Osteoblast (primary cell): ENCODE data around the gene SNX6. TPM values are rescaled to one million over a fixed set of nuclear protein-coding genes. Genes with fewer than 3 reads are reported as not detected.
"Not testable (repeated sequence)": the region's sequence is repeated elsewhere in the genome, so short reads cannot be mapped to it uniquely, and the experiment has no call there.

Experiments used
- DNase-seq: peaks from one replicate; pipeline ENCODE4 v3.0.0; 2011; ENCODE audit warnings: low spot score, mixed read lengths; ENCODE audit not compliant: insufficient read length; ENCODE audit errors: missing footprints
- H2AFZ ChIP-seq: 2 replicates; pipeline ENCODE4 v1.6.0; 2011; ENCODE audit warnings: mild to moderate bottlenecking, low read length
- H3K27ac ChIP-seq: 2 replicates; pipeline ENCODE4 v1.5.1; 2011; ENCODE audit warnings: mild to moderate bottlenecking, low read depth, low read length, moderate library complexity
- H3K27me3 ChIP-seq: 2 replicates; pipeline ENCODE4 v1.6.0; 2012; ENCODE audit warnings: mild to moderate bottlenecking, control low read depth, inconsistent platforms, low read length, moderate library complexity; ENCODE audit not compliant: insufficient read depth
- H3K36me3 ChIP-seq: 2 replicates; pipeline ENCODE4 v1.5.1; 2011; ENCODE audit warnings: mild to moderate bottlenecking, low read length, control low read depth, moderate library complexity; ENCODE audit not compliant: insufficient read depth
- H3K4me1 ChIP-seq: 2 replicates; pipeline ENCODE4 v1.5.1; 2011; ENCODE audit warnings: mild to moderate bottlenecking, low read length, control low read depth, moderate library complexity; ENCODE audit not compliant: insufficient read depth
- H3K4me2 ChIP-seq: 2 replicates; pipeline ENCODE4 v1.6.0; 2011; ENCODE audit warnings: mild to moderate bottlenecking, low read length; ENCODE audit not compliant: insufficient read depth
- H3K4me3 ChIP-seq: fragments of 200-600 bp; sonication (generic); 3 replicates; pipeline ENCODE4 v1.5.1; 2012; ENCODE audit warnings: mild to moderate bottlenecking, low read length, inconsistent platforms; ENCODE audit not compliant: insufficient read depth
- H3K79me2 ChIP-seq: 2 replicates; pipeline ENCODE4 v1.6.0; 2012; ENCODE audit warnings: mild to moderate bottlenecking, low read length, control low read depth, inconsistent platforms; ENCODE audit not compliant: insufficient read depth
- H3K9me3 ChIP-seq: 2 replicates; pipeline ENCODE4 v1.5.1; 2011; ENCODE audit warnings: low read depth, low read length, control low read depth
- H4K20me1 ChIP-seq: 2 replicates; pipeline ENCODE4 v1.6.0; 2012; ENCODE audit warnings: mild to moderate bottlenecking, low read length, control low read depth; ENCODE audit not compliant: insufficient read depth
- CTCF ChIP-seq: IDR thresholded peaks from 2 replicates; pipeline ENCODE4 v1.5.1; 2011; ENCODE audit warnings: mild to moderate bottlenecking, low read depth, low read length, moderate library complexity; ENCODE audit errors: extremely low read depth
- small RNA-seq: library from RNA; depleted of rRNA; stranded (forward); fragments of <200 nt; gene quantifications from one replicate; pipeline ENCODE3, GENCODE V24; 2012
- total RNA-seq: library from RNA; depleted of rRNA; stranded (reverse); fragments of >200 nt; gene quantifications from 2 replicates; pipeline ENCODE4 v1.2.3, GENCODE V29; 2012

The SNX6 gene
- total RNA-seq, 1 donor = 177 TPM

- no peaks in the 10 kb centered on the region for H3K4me1 ChIP-seq
- no peak overlapping the region for H2AFZ ChIP-seq
- no peak overlapping the region for H3K4me2 ChIP-seq
- H3K9me3 ChIP-seq = no peaks in the 10 kb centered on the region
- H3K79me2 ChIP-seq = no peaks in the 10 kb centered on the region
- DNase-seq = no peak
- no peaks in the 10 kb centered on the region for H3K27me3 ChIP-seq
- H3K4me3 ChIP-seq = no peak overlapping the region
- no peak for TF ChIP-seq CTCF
- H4K20me1 ChIP-seq = no peaks in the 10 kb centered on the region
- peaks cover 55% of the 10 kb centered on the region for H3K36me3 ChIP-seq
- no peak overlapping the region for H3K27ac ChIP-seq
Measured at GRCh38 chr14:34522496-34522895, 107.5 kb downstream of the SNX6 start.

- not testable (repeated sequence) for H4K20me1 ChIP-seq, H3K4me3 ChIP-seq, H3K27ac ChIP-seq, H3K79me2 ChIP-seq, H3K27me3 ChIP-seq, H3K4me2 ChIP-seq, DNase-seq, H3K4me1 ChIP-seq, H2AFZ ChIP-seq, H3K9me3 ChIP-seq
- peaks cover 51% of the 10 kb centered on the region for H3K36me3 ChIP-seq
Measured at GRCh38 chr14:34521071-34521470, 108.9 kb downstream of the SNX6 start.

- H3K9me3 ChIP-seq, H2AFZ ChIP-seq, H3K4me3 ChIP-seq, DNase-seq, H3K4me1 ChIP-seq, H3K4me2 ChIP-seq, H4K20me1 ChIP-seq, H3K27me3 ChIP-seq, H3K79me2 ChIP-seq, H3K27ac ChIP-seq: not testable (repeated sequence)
- H3K36me3 ChIP-seq = peaks cover 50% of the 10 kb centered on the region
Measured at GRCh38 chr14:34520304-34520970, 109.5 kb downstream of the SNX6 start.

Small RNA genes within 50 kb of the gene (small RNA-seq; reads per million reads assigned to genes)
- not detected for gene RNU1-27P
- gene RNU1-28P = not detected
- not detected for gene RNU6-1261P

Other genes starting within 250 kb of the SNX6 start
- gene SPTSSA, start 167.9 kb downstream of the SNX6 start, total RNA-seq = 10.5 and 11.8 TPM in 2 replicates
- 51.9 and 53.6 TPM in 2 replicates for gene EAPP, start 90.4 kb downstream of the SNX6 start, total RNA-seq
- 114 TPM in 2 replicates for gene CFL2, start 84.4 kb upstream of the SNX6 start, total RNA-seq
- 23.9 and 25.9 TPM in 2 replicates for gene BAZ1A, start 245.2 kb upstream of the SNX6 start, total RNA-seq